DOHH2 (cell line): ENCODE measurements around the gene KLHL2.
"Not testable (repeated sequence)": the region's sequence is repeated elsewhere in the genome, so short reads cannot be mapped to it uniquely, and the experiment has no call there.

ENCODE experiments used
- CTCF ChIP-seq: fragments of 200-600 bp; sonication (generic); IDR thresholded peaks from one replicate; pipeline ENCODE4 v1.5.1; 2014; ENCODE audit warnings: antibody characterized with exemption, mild to moderate bottlenecking, low read depth, low read length; ENCODE audit not compliant: poor library complexity, severe bottlenecking
- EZH2phosphoT487 ChIP-seq: fragments of 200-600 bp; sonication (generic); IDR thresholded peaks from 2 replicates; pipeline ENCODE4 v1.6.1; 2017; ENCODE audit warnings: borderline replicate concordance, mild to moderate bottlenecking, antibody characterized with exemption, low read length, moderate library complexity, mixed read lengths

GRCh38 chr4:165262306-165262705, 54.9 kb downstream of the KLHL2 start:
- TF ChIP-seq CTCF, EZH2phosphoT487: not testable (repeated sequence)
